ENCODE data around the gene GRK3. TPM values are rescaled to one million over a fixed set of nuclear protein-coding genes. Genes with fewer than 3 reads are reported as not detected.

The GRK3 gene
- total RNA-seq, 4 donors from 2014 or later = 2.0 to 12.4 (median 3.6) TPM

Small RNA genes lying within 50 kb of the gene (small RNA-seq; reads per million reads assigned to genes)
- gene RNA5SP494 = 0 reads per million in 2 donors

Other genes starting within 250 kb of the GRK3 start
- gene MYO18B, start 177.5 kb downstream of the GRK3 start, total RNA-seq = under 1 TPM in 2 of 4 donors, not detected in 2; 0.28 to 0.83 TPM

Data from Peyer's patch (tissue), 4 donors.